Activated B cell treated with CpG ODN at 0.5 μM for 24 hours (primary cell): Measurements from ENCODE around the gene SPEF2. TPM values are rescaled to one million over a fixed set of nuclear protein-coding genes. Genes with fewer than 3 reads are reported as not detected.

Experiments
- ATAC-seq: fragments of 200-7000 bp; cut with Tn5 transposase; one replicate; pipeline ENCODE4 v1.10.0; 2021; ENCODE audit warnings: low read depth, mild to moderate bottlenecking, moderate library complexity
- CTCF ChIA-PET: fragments of 350-600 bp; sonication (Branson Sonifier 250); formaldehyde crosslinking; loops from one replicate; lab custom pipeline; 2021; ENCODE audit warnings: antibody characterized with exemption; lab: Charles Lee
- POLR2A ChIA-PET: fragments of 350-600 bp; sonication (Branson Sonifier 250); formaldehyde crosslinking; loops from one replicate; lab custom pipeline; 2021; ENCODE audit warnings: antibody characterized with exemption; lab: Charles Lee
- DNase-seq: peaks from one replicate; pipeline ENCODE4 v3.0.0; 2022
- H3K27ac Mint-ChIP-seq: one replicate; pipeline ENCODE4 v1.8.0; 2020; ENCODE audit warnings: mixed read lengths
- H3K27me3 Mint-ChIP-seq: one replicate; pipeline ENCODE4 v1.8.0; 2021; ENCODE audit warnings: mixed read lengths
- H3K36me3 Mint-ChIP-seq: one replicate; pipeline ENCODE4 v1.8.0; 2021; ENCODE audit warnings: low read depth, mixed read lengths
- H3K4me1 Mint-ChIP-seq: one replicate; pipeline ENCODE4 v1.8.0; 2021; ENCODE audit warnings: mixed read lengths
- H3K4me3 Mint-ChIP-seq: one replicate; pipeline ENCODE4 v1.8.0; 2020; ENCODE audit warnings: mild to moderate bottlenecking, mixed read lengths
- H3K9me3 Mint-ChIP-seq: one replicate; pipeline ENCODE4 v1.8.0; 2020; ENCODE audit warnings: mixed read lengths
- CTCF ChIP-seq: fragments of 200-600 bp; IDR thresholded peaks from one replicate; pipeline ENCODE4 v1.8.0; 2022; ENCODE audit warnings: antibody characterized with exemption, mild to moderate bottlenecking
- intact Hi-C: fragments of 100-400 bp; cut with micrococcal nuclease; formaldehyde crosslinking; loops from one replicate; pipeline ENCODE4 v1.15.1; 2024
- total RNA-seq: library from RNA; stranded (reverse); gene quantifications from 2 replicates; pipeline ENCODE4 v1.2.3, GENCODE V29; 2022

SPEF2 gene
- total RNA-seq, 1 donor from 2014 or later: 2.4 TPM

- no peak overlapping the region for H3K27ac Mint-ChIP-seq
- no peaks in the 10 kb centered on the region for H3K9me3 Mint-ChIP-seq
- no peak for TF ChIP-seq CTCF
- ChIA-PET CTCF (no interaction called here), POLR2A (no interaction called here)
- H3K27me3 Mint-ChIP-seq: no peaks in the 10 kb centered on the region
- peaks cover 2% of the 10 kb centered on the region for H3K4me1 Mint-ChIP-seq
- ATAC-seq (no peak), DNase-seq (no peak)
- H3K36me3 Mint-ChIP-seq: no peaks in the 10 kb centered on the region
- no peak overlapping the region for H3K4me3 Mint-ChIP-seq
- intact Hi-C loops: no loop called here
These were observed 61.7 kb downstream of the SPEF2 start for GRCh38 chr5:35679357-35679756.

GRCh38 chr5:35681911-35682310 lies 64.2 kb downstream of the SPEF2 start:
- H3K4me1 Mint-ChIP-seq: peaks cover 2% of the 10 kb centered on the region
- DNase-seq (no peak), ATAC-seq (no peak)
- no peak for TF ChIP-seq CTCF
- H3K36me3 Mint-ChIP-seq: no peaks in the 10 kb centered on the region
- no peak overlapping the region for H3K4me3 Mint-ChIP-seq
- CTCF ChIA-PET: no interaction called here
- intact Hi-C loops: no loop called here
- no peaks in the 10 kb centered on the region for H3K9me3 Mint-ChIP-seq
- H3K27me3 Mint-ChIP-seq: no peaks in the 10 kb centered on the region
- H3K27ac Mint-ChIP-seq: no peak overlapping the region
- POLR2A ChIA-PET: no interaction called here

GRCh38 chr5:35683466-35683865 lies 65.8 kb downstream of the SPEF2 start:
- H3K9me3 Mint-ChIP-seq: no peaks in the 10 kb centered on the region
- H3K4me3 Mint-ChIP-seq: no peak overlapping the region
- TF ChIP-seq CTCF: no peak
- no peaks in the 10 kb centered on the region for H3K36me3 Mint-ChIP-seq
- no peak overlapping the region for H3K27ac Mint-ChIP-seq
- ATAC-seq: no peak
- intact Hi-C loops: no loop called here
- no peak for DNase-seq
- CTCF ChIA-PET: no interaction called here
- peaks cover 2% of the 10 kb centered on the region for H3K4me1 Mint-ChIP-seq
- POLR2A ChIA-PET: no interaction called here
- H3K27me3 Mint-ChIP-seq: no peaks in the 10 kb centered on the region

GRCh38 chr5:35685161-35685560 lies 67.5 kb downstream of the SPEF2 start:
- Mint-ChIP-seq H3K4me1 (no peaks in the 10 kb centered on the region), H3K9me3 (no peaks in the 10 kb centered on the region), H3K4me3 (no peak overlapping the region), H3K27me3 (no peaks in the 10 kb centered on the region), H3K27ac (no peak overlapping the region), H3K36me3 (no peaks in the 10 kb centered on the region)
- DNase-seq (no peak), ATAC-seq (no peak)
- TF ChIP-seq CTCF: no peak
- intact Hi-C loops: no loop called here
- ChIA-PET CTCF (no interaction called here), POLR2A (no interaction called here)

GRCh38 chr5:35687961-35688360 lies 70.3 kb downstream of the SPEF2 start:
- CTCF ChIA-PET: no interaction called here
- TF ChIP-seq CTCF: no peak

More at GRCh38 chr5:35687961-35688360, 70.3 kb downstream of the SPEF2 start:
- intact Hi-C loops: no loop called here
- no peaks in the 10 kb centered on the region for H3K9me3 Mint-ChIP-seq
- H3K4me3 Mint-ChIP-seq: no peak overlapping the region
- DNase-seq (no peak), ATAC-seq (no peak)
- no peak overlapping the region for H3K27ac Mint-ChIP-seq
- POLR2A ChIA-PET: no interaction called here
- H3K4me1 Mint-ChIP-seq: no peaks in the 10 kb centered on the region
- H3K36me3 Mint-ChIP-seq: no peaks in the 10 kb centered on the region
- no peaks in the 10 kb centered on the region for H3K27me3 Mint-ChIP-seq
